SK-N-DZ (cell line): Measurements from ENCODE around the gene SLC6A16.
"Not testable (repeated sequence)": the region's sequence is repeated elsewhere in the genome, so short reads cannot be mapped to it uniquely, and the experiment has no call there.

ENCODE experiments used
- DNase-seq: peaks from one replicate; pipeline ENCODE4 v3.0.0-alpha.2; 2015; ENCODE audit warnings: low spot score
- small RNA-seq, 2 experiments: library from RNA; depleted of rRNA; stranded (forward); fragments of <200 nt; gene quantifications; one replicate each; pipeline ENCODE3, GENCODE V24; 2014

SLC6A16 gene

GRCh38 chr19:49271080-49271753 lies 53.8 kb downstream of the SLC6A16 start:
- DNase-seq: no peak

GRCh38 chr19:49266409-49266808 lies 58.6 kb downstream of the SLC6A16 start:
- DNase-seq: not testable (repeated sequence)

- no peak for DNase-seq
These were observed 60.7 kb downstream of the SLC6A16 start for GRCh38 chr19:49264258-49264657.

- no peak for DNase-seq
These were observed 63.4 kb downstream of the SLC6A16 start for GRCh38 chr19:49261602-49262001.

- no peak for DNase-seq
These were observed 68.3 kb downstream of the SLC6A16 start for GRCh38 chr19:49256691-49257090.

- DNase-seq: no peak
These were observed 69.3 kb downstream of the SLC6A16 start for GRCh38 chr19:49255674-49256073.

- no peak for DNase-seq
These were observed 75.1 kb downstream of the SLC6A16 start for GRCh38 chr19:49249933-49250332.

GRCh38 chr19:49247676-49248075 lies 77.3 kb downstream of the SLC6A16 start:
- DNase-seq: no peak

GRCh38 chr19:49244256-49244655 lies 80.7 kb downstream of the SLC6A16 start:
- no peak for DNase-seq

- no peak for DNase-seq
These were observed 81.3 kb downstream of the SLC6A16 start for GRCh38 chr19:49243726-49244125.

GRCh38 chr19:49243129-49243528 lies 81.9 kb downstream of the SLC6A16 start:
- DNase-seq: no peak

- no peak for DNase-seq
These were observed 83.2 kb downstream of the SLC6A16 start for GRCh38 chr19:49241769-49242168.

Small RNA genes lying within 50 kb of the gene (small RNA-seq; reads per million reads assigned to genes)
- gene MIR4324: 0 reads per million in 2 experiments
